ENCODE measurements around the gene MAPKAPK2.

The MAPKAPK2 gene

GRCh38 chr1:206684003-206684402 is 702 bp upstream of the MAPKAPK2 start:
- Histone ChIP-seq H2AFZ (ENCODE audit: low read length) (no peak overlapping the region), H3K4me3 (ENCODE audit: low read depth, low read length, poor library complexity, severe bottlenecking) (peak overlapping the region; percentile 56), H3K79me2 (ENCODE audit: insufficient read depth, low read length) (no peaks in the 10 kb centered on the region), H3K27ac (ENCODE audit: low read depth, low read length, poor library complexity, severe bottlenecking) (no peak overlapping the region), H3K9ac (ENCODE audit: low read length) (no peak overlapping the region), H3K4me2 (ENCODE audit: low read length) (peak overlapping the region; percentile 81), H3K4me1 (ENCODE audit: insufficient read depth, low read length, severe bottlenecking) (peaks cover 66% of the 10 kb centered on the region), H3F3A (ENCODE audit: insufficient read depth, low read length) (no peaks in the 10 kb centered on the region; the same call in 1 of the 2 replicates), H3K9me2 (ENCODE audit: low read depth, low read length) (no peaks in the 10 kb centered on the region), H3K9me3 (ENCODE audit: low read length) (no peaks in the 10 kb centered on the region), H3K36me3 (ENCODE audit: insufficient read depth, low read length) (no peaks in the 10 kb centered on the region), H4K20me1 (ENCODE audit: insufficient read depth, low read length) (no peaks in the 10 kb centered on the region), H3K27me3 (ENCODE audit: insufficient read depth, low read length) (no peaks in the 10 kb centered on the region)
- TF ChIP-seq CTCF (IDR thresholded peaks at IDR 0.05; ENCODE audit: low read length): no peak
- no peak for TF ChIP-seq EZH2 (IDR thresholded peaks at IDR 0.05; ENCODE audit: borderline replicate concordance, low read length)

GRCh38 chr1:206685334-206685768 is 646 bp downstream of the MAPKAPK2 start:
- H3K4me3 ChIP-seq (ENCODE audit: low read depth, low read length, poor library complexity, severe bottlenecking): peak overlapping the region; percentile 77
- H3K4me1 ChIP-seq (ENCODE audit: insufficient read depth, low read length, severe bottlenecking): peaks cover 53% of the 10 kb centered on the region
- no peak overlapping the region for H2AFZ ChIP-seq (ENCODE audit: low read length)
- H3K27ac ChIP-seq (ENCODE audit: low read depth, low read length, poor library complexity, severe bottlenecking): no peak overlapping the region
- H4K20me1 ChIP-seq (ENCODE audit: insufficient read depth, low read length): no peaks in the 10 kb centered on the region
- H3K4me2 ChIP-seq (ENCODE audit: low read length): peak overlapping the region; percentile 97
- H3K9me3 ChIP-seq (ENCODE audit: low read length): no peaks in the 10 kb centered on the region
- no peaks in the 10 kb centered on the region for H3K79me2 ChIP-seq (ENCODE audit: insufficient read depth, low read length)
- no peaks in the 10 kb centered on the region for H3K27me3 ChIP-seq (ENCODE audit: insufficient read depth, low read length)
- no peak for TF ChIP-seq EZH2 (IDR thresholded peaks at IDR 0.05; ENCODE audit: borderline replicate concordance, low read length)
- TF ChIP-seq CTCF (IDR thresholded peaks at IDR 0.05; ENCODE audit: low read length): no peak
- no peaks in the 10 kb centered on the region for H3K36me3 ChIP-seq (ENCODE audit: insufficient read depth, low read length)
- H3F3A ChIP-seq (ENCODE audit: insufficient read depth, low read length): no peaks in the 10 kb centered on the region
- H3K9ac ChIP-seq (ENCODE audit: low read length): peak overlapping the region; percentile 71
- no peaks in the 10 kb centered on the region for H3K9me2 ChIP-seq (ENCODE audit: low read depth, low read length)

GRCh38 chr1:206685769-206686477 is 1.2 kb downstream of the MAPKAPK2 start:
- Histone ChIP-seq H3K4me1 (ENCODE audit: insufficient read depth, low read length, severe bottlenecking) (peaks cover 47% of the 10 kb centered on the region), H3K27ac (ENCODE audit: low read depth, low read length, poor library complexity, severe bottlenecking) (no peak overlapping the region), H4K20me1 (ENCODE audit: insufficient read depth, low read length) (no peaks in the 10 kb centered on the region), H3K9ac (ENCODE audit: low read length) (peak overlapping the region; percentile 71), H3K27me3 (ENCODE audit: insufficient read depth, low read length) (no peaks in the 10 kb centered on the region), H3K36me3 (ENCODE audit: insufficient read depth, low read length) (no peaks in the 10 kb centered on the region), H3K79me2 (ENCODE audit: insufficient read depth, low read length) (no peaks in the 10 kb centered on the region), H3F3A (ENCODE audit: insufficient read depth, low read length) (no peaks in the 10 kb centered on the region), H3K4me2 (ENCODE audit: low read length) (peak overlapping the region; percentile 97), H3K4me3 (ENCODE audit: low read depth, low read length, poor library complexity, severe bottlenecking) (peak overlapping the region; percentile 77), H3K9me2 (ENCODE audit: low read depth, low read length) (no peaks in the 10 kb centered on the region), H2AFZ (ENCODE audit: low read length) (no peak overlapping the region), H3K9me3 (ENCODE audit: low read length) (no peaks in the 10 kb centered on the region)
- TF ChIP-seq EZH2 (IDR thresholded peaks at IDR 0.05; ENCODE audit: borderline replicate concordance, low read length): no peak
- TF ChIP-seq CTCF (IDR thresholded peaks at IDR 0.05; ENCODE audit: low read length): no peak

All from OCI-LY1 (cell line).